Skeletal muscle tissue (tissue), 1 donor: ENCODE data around the gene NBPF3. TPM values are rescaled to one million over a fixed set of nuclear protein-coding genes. Genes with fewer than 3 reads are reported as not detected.

ENCODE experiments used
- total RNA-seq: library from RNA; depleted of rRNA; stranded (reverse); fragments of >200 nt; gene quantifications from one replicate; pipeline ENCODE4 v1.2.3, GENCODE V29; 2014

Gene NBPF3
- total RNA-seq, 1 donor from 2014 or later = 5.7 TPM

Other genes starting within 250 kb of the NBPF3 start
- 25.6 TPM for gene ECE1, start 149.7 kb upstream of the NBPF3 start, total RNA-seq
- gene ALPL, start 69.3 kb downstream of the NBPF3 start, total RNA-seq = 1.0 TPM
- 1.0 TPM for gene RAP1GAP, start 229.2 kb downstream of the NBPF3 start, total RNA-seq